Cerebellar nuclear complex (tissue), 1 donor: ENCODE measurements around the gene PYGB.
A peak's percentile ranks its signal among the peaks of the same experiment; 100 is the strongest.
"Not testable (repeated sequence)": the region's sequence is repeated elsewhere in the genome, so short reads cannot be mapped to it uniquely, and the experiment has no call there.

Experiments used
- DNase-seq, 2 experiments: peaks; one replicate each; lab custom pipeline; 2025; lab: John Stamatoyannopoulos, UW

The PYGB gene

GRCh38 chr20:25230166-25230831, 17.6 kb upstream of the PYGB start:
- DNase-seq, result no peak

DNA sequence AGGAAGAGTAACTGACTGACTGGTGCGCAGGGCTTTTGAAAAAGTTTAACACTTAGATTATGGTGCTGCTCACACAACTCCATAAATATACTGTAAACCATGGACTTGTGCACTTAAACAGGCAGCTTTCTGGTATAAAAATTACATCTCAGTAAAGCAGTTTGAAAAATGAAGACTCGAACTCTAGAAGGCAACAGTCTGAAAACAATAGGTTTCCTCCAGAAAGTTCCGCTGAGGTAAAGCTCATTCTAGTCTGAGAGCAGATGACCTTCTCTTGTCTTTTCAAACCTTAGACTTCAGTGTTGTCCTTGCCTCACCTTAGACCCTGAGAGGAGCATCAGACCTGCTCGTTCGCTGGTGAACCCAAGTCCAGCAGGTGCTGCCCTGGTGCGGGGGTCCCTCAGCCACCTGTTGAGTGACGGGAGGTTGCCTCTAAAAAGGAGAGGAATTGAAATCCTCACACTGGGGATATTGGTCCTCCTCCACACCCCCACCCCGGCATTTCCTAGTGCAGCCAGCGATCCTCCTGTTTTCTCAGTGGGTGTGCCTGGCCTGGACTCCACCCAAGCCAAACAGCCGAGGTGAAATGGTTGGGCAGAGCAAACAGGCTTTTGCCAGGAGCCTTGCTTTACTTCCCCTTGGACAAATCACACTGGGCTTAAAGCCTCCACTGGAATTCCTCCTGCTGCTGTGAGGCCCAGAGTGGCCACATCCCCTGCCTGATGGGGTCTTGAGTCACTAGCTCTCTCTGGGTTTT, 14.7 kb upstream of the PYGB start:
- DNase-seq, result no peak

DNA sequence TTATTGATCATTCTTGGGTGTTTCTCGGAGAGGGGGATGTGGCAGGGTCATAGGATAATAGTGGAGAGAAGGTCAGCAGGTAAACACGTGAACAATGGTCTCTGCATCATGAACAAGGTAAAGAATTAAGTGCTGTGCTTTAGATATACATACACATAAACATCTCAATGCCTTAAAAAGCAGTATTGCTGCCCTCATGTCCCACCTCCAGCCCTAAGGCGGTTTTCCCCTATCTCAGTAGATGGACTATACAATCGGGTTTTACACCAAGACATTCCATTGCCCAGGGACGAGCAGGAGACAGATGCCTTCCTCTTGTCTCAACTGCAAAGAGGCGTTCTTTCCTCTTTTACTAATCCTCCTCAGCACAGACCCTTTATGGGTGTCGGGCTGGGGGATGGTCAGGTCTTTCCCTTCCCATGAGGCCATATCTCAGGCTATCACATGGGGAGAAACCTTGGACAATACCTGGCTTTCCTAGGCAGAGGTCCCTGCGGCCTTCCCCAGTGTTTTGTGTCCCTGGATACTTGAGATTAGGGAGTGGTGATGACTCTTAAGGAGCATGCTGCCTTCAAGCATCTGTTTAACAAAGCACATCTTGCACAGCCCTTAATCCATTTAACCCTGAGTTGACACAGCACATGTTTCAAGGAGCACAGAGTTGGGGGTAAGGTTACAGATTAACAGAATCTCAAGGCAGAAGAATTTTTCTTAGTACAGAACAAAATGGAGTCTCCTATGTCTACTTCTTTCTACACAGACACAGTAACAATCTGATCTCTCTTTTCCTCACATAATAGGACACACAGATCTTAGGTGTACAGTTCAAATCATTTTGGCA, 13.7 kb upstream of the PYGB start:
- DNase-seq, result not testable (repeated sequence)

- no peak for DNase-seq
Measured at GRCh38 chr20:25236450-25237304, 11.2 kb upstream of the PYGB start.

DNA sequence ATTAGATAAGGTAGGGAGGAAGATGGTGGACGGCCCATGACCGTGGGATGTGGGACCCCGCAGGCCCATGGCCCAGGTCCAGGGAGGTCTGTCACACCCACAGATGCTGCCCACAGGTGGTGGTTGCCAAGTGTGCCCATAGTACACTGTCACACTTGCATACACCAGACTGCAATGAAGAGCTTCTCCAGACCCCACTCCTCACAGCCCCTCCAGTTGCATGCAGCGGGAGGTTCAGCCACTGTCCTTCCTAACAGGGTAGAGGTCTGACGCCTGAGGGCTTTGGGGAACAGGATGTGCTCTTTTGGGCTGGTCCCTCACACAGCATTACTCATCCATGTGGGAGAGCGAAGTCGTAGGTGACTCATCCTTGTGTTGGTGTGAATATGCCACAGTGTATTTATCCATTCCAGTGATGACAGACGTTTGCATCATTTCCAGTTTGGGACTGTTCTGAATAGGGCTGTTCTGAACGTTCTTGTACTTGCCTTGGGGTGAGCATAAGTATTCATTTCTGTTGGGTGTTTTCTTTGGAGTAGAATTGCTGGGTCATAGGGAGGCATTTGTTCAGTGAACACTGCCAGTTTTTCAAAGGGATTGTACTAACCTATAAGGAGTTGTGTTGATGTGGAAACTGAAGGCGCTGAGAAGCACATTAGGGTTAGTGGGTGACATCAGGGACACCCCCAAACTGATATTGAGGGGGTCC, 10.1 kb upstream of the PYGB start:
- DNase-seq, result no peak

DNA sequence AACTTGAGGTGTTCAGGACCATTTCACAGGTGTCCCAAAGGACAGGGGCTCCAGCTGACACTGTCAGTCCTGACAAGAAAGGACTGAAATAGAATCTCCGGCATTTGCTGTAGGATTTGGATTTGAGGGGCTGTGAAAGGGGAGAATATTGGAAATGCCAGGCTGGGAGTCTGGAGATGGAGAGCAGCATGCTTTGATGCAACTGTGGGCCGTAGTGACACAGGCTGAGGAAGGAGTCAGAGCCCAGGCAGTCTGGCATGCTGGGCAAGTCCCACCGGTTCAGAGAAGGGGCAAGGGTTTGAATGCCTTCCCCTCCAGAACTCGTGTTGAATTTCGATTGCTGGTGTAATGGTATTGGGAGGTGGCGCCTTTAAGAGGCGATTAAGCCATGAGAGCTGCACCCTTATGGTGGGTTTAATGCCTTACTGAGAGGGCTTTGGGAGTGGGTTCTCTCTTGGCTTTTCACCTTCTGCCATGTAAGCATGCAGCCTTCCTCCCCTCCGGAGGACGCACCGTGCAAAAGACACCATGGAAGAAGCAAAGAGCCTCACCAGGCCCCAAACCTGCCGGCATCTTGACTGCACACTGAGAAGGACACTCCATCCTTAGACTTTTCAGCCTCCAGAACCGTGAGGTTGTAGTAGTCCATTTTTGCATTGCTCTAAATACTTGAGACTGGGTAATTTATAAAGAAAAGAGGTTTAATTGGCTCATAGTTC, 9.4 kb upstream of the PYGB start:
- no peak for DNase-seq

DNA sequence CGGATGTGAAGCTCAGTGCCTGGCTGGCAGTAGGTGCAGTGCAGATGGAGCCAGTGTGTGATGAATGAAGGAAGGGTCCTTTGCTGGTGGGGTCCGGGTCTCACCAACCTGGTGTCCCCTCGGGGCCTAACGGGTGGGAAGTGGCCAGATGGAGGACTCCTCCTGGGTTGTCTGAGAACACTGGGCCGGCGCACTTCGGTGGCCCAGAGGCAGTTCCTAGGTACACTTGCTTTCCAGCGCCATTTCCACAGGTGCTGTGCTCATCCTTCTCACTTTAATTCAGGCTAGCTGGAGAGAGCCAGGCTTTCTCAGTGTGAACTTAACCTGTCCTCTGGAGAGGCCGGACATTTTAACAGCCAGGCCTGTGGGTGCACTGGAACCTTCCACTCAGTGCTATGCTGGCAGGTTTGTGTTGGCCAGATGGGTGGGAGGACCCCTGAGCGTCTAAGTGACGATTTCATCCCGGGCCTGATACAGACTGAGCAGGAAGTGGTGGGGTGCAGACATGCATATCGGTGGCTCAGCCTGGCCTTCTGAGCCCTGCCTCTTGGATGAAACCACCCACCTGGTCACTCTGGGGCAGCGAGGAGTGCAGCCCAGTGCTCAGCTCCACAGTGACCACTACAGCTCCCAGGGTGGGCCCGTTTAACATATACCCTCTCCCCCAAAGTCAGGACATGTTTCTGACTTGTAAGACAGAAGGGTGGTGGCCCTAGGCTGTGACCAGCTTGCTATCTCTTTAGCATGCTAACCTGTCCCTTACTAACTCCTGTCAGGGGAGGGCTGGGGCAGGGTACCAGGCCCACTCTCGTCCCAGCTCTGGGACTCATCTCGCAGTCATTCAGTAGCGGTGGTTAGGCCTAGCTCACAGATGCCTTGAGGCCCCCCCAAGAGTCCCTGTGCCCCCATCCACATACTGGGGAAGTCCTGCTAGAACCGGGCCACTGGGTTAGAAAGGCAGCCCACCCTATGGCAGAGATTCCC, 8.2 kb upstream of the PYGB start:
- no peak for DNase-seq

GRCh38 chr20:25240851-25241658, 6.8 kb upstream of the PYGB start:
- not testable (repeated sequence) for DNase-seq

GRCh38 chr20:25241659-25241955, 6.3 kb upstream of the PYGB start:
- DNase-seq, result not testable (repeated sequence)

GRCh38 chr20:25242231-25242630, 5.7 kb upstream of the PYGB start:
- DNase-seq, result no peak

DNA sequence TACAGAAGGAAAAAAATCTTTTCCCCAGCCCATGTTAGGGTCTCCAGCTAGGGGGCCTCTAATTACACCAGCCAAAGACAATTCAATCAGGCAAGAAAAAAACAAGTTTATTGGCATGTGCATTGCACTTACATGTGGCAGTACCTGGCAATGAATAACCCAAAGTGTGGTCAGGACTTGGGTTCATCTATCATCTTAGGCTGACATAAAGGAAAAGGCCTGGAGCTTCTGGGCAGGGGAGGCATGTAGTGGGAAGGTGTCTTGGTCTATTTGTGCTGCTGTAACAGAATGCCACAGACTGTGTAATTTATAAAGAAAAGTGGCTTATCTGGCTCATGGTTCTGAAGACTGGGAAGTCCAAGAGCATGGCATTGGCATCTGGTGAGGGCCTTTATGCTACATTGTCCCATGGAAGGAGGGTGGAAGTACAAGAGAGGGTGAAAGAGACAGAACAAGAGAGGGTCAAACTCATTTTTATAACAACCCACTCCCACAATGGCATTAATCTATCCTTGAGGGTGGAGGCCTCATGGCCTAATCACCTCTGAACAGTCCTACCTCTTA, 4.4 kb upstream of the PYGB start:
- no peak for DNase-seq

DNA sequence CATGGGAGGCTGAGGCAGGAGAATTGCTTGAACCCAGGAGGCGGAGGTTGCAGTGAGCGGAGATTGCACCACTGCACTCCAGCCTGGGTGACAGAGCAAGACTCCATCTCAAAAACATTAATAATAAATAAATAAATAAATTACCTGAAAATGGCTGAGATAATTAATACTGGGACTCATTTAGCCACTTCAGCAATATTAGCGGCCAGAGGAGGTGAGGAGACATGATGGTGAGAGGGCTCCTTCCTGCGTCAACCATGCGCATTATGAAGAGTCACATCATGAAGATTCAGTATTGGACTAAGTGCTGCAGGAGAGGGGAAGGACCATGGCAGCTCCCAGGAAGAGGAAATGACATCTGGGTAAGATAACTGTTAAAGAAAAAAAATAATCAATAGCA, 2.9 kb upstream of the PYGB start:
- no peak for DNase-seq

DNA sequence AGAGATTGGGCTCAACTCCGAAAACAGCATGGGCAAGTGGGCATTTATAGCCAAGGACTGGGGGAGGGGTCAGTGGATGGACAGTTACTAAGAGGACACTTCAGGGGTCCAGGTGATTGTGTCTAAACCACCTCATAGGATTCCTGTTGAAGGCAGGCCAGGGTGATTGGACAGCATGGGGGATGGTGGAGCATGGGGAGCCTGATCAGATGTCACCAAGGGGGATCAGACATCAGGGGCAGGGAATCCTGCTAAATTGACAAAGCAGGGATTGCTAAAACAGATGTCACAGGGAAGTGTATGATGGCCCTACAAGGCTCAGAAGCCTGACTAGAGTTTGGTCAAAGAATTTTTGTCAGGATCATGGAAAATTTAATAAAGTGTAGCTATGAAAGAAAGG, 2.4 kb upstream of the PYGB start:
- DNase-seq, result no peak

- DNase-seq, result no peak
Measured at GRCh38 chr20:25246182-25246999, 1.5 kb upstream of the PYGB start.

- DNase-seq, result peak in 1 of 2 experiments; percentile 25
Measured at GRCh38 chr20:25247000-25247517, 826 bp upstream of the PYGB start.

GRCh38 chr20:25247518-25247955, 348 bp upstream of the PYGB start:
- DNase-seq, result no peak

DNA sequence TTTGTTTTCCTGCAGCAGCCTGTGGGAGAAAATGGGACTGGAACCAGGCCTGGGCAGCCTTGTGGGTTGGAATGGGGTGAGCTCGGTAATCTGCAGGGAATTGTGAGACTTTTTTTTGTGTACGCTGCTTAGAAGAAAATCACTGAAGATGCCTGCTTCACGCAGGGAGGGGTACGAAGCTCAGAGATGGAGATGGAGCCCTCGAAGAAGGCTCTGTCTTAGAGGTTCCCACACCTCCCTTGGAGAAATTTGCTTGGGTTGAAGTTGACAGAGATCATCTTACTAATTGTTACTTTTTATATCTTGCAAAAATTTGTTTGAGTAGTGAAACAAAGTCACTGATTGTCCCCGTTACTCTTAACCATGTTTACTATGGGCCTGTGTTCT, 894 bp downstream of the PYGB start:
- no peak for DNase-seq
